Skeletal muscle cell (primary cell): ENCODE results near the gene RBMS3.
"Not testable (repeated sequence)": the region's sequence is repeated elsewhere in the genome, so short reads cannot be mapped to it uniquely, and the experiment has no call there.

Experiments used
- DNase-seq: peaks from one replicate; pipeline ENCODE4 v3.0.0-alpha.2; 2010; ENCODE audit warnings: low read depth
- H3K4me3 ChIP-seq: 2 replicates; pipeline ENCODE4 v1.5.1; 2011; ENCODE audit warnings: low read depth, mild to moderate bottlenecking, control low read depth, low read length, moderate library complexity

Gene RBMS3

DNA sequence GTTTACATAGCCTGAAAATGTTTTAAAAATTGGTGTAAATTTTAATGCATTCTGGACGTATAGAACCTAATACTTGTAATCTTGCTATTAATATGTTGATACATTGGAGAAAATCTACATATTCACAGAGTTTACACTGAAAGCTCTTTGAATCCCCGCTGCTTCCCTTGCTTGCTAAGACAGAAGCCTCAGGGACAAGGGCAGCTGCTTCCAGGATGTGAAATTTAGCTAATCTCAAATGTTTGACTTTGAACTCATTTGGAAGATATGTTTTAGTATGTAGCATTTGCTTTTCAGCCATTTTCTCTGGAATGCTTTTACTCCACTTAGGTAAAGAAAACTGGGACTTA, 172.0 kb downstream of the RBMS3 start:
- no peak overlapping the region for H3K4me3 ChIP-seq
- no peak for DNase-seq

- no peak for DNase-seq
- no peak overlapping the region for H3K4me3 ChIP-seq
Measured at GRCh38 chr3:29453284-29454001, 172.6 kb downstream of the RBMS3 start.

DNA sequence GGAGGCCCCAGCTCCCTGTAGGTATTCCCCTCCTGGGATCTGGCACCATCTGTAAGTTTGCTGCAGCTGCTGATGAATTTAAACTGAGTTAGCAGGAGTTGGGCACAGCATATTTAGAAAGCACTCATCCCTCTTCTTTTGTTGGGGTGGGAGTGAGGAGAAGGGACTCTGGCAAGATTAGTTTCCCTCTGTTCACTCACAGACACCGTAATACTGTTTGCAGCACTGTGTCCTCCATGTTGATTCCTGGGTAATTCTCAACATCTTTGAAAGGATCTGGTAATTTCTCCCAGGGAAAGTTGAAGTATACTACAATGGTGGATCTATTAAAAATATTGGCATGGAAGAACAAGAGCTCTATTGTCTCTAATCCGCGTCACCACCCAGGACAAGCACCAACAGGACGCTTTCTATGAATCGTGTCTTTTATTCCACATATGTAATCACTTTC, 173.3 kb downstream of the RBMS3 start:
- DNase-seq = no peak
- H3K4me3 ChIP-seq = no peak overlapping the region

DNA sequence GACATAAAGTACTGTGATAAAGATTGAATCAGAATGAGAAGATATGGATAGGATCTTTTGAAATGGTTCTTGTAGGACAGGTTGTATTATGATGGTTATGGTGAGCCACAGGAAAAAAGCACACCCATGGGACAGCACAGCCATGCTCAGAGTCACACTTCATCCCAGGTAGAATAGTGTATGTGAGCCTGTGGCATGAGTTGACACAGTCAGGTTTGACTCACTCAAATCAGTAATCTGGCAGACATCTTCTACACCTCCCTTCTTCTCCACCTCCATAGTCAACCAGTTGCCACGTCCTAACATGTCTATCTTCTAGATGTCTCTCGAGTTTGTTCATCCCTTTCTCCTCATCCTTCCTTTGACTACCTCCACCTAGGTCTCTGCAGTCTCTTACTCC, 176.0 kb downstream of the RBMS3 start:
- DNase-seq = no peak
- no peak overlapping the region for H3K4me3 ChIP-seq

GRCh38 chr3:29463304-29463703, 182.4 kb downstream of the RBMS3 start:
- H3K4me3 ChIP-seq = no peak overlapping the region
- DNase-seq = no peak

DNA sequence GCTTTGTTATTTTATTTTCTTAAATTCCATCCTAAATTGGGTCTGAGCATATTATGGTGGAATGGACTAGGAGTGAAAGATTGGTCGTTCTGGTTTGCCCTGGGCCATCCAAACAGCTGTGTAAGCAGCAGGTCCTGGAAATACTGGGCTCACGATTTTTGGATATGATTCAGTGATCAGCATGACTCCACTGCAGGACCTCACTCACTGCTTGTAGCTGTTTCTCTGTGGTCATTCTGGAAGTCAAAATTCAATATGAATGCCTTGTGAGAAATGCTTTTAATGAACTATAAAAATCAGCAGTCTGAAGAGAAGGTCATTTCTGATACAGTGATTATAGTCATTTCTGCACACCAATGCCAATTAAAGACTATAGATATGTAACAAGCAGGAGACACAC, 185.0 kb downstream of the RBMS3 start:
- no peak overlapping the region for H3K4me3 ChIP-seq
- DNase-seq = peak; percentile 30

DNA sequence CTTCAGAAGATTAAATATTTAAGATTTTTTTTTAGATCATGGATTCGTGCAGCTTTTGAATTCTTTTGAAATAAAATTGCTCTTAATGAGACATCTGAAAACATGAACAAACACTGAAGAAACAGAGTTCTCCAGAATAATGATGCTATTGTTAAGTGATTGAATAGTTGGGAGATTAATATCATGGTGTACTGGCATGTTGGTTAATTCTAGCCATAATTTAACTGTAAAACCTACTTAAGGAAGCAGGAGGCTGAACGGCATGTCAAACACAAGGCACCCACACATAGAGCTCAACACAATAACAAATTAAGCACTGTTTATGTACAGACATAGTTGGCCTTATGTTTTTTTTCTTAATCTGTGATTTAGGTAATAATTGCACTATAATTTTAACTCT, 185.6 kb downstream of the RBMS3 start:
- H3K4me3 ChIP-seq = no peak overlapping the region
- DNase-seq = no peak

DNA sequence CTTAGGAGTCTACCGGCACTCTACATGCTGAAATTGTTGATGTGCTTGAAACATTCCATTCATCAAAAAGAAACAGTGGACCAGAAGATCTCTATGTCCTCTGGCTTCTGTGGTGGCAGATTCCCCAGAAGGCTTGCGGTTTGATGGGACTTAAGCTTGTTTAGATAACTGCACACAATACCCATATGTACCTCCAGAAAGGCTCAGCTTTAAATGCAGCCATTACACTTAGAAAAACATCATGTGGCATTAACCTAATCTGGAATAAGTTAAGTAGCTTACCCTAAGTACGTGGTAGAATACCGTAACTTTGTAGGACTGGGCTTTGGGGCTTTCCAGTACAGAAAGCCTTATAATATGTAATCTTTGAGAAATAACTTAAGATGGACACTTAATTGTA, 187.3 kb downstream of the RBMS3 start:
- no peak overlapping the region for H3K4me3 ChIP-seq
- DNase-seq = no peak

- not testable (repeated sequence) for H3K4me3 ChIP-seq, DNase-seq
Measured at GRCh38 chr3:29473481-29474170, 192.8 kb downstream of the RBMS3 start.

GRCh38 chr3:29475305-29475840, 194.5 kb downstream of the RBMS3 start:
- no peak overlapping the region for H3K4me3 ChIP-seq
- DNase-seq = no peak

- no peak overlapping the region for H3K4me3 ChIP-seq
- DNase-seq = no peak
Measured at GRCh38 chr3:29475854-29476253, 195.0 kb downstream of the RBMS3 start.

DNA sequence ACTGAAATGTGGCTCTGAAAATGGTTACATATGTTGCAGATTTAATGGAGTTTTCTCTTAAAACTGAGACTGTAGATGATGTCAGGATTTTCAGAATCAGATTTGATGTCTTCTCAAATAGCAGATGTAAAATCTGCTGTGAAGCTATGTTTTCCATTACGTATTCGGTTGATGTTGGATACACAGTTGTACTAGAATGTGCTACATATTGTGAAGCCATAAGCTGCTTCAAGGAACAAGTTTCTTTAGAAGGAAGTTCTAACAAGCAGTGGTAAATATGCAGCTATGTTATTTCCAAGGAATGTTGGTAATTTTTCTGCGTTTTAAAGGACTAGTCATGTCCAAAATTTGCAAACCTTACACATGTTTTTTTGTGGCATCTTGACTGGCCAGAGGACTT, 197.7 kb downstream of the RBMS3 start:
- H3K4me3 ChIP-seq = no peak overlapping the region
- no peak for DNase-seq

DNA sequence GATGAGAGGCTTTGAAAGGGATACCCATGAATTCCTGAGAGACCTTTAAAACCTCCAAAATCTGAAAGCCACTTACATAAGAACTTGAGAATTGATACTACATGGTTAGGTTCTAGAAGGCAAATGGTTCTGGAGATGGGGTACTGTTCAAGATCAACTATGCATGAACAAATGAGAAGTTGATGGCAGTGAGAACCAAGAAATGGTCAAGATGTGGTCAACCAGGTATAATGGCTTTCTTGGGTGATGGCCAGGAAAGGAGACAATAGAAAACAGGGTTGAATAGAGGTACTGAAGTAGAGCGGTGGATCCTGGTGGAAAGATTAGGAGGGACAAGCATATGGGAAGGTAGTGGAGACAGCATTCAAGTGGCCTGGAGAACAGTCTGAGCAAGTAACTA, 200.4 kb downstream of the RBMS3 start:
- no peak for DNase-seq
- H3K4me3 ChIP-seq = no peak overlapping the region

DNA sequence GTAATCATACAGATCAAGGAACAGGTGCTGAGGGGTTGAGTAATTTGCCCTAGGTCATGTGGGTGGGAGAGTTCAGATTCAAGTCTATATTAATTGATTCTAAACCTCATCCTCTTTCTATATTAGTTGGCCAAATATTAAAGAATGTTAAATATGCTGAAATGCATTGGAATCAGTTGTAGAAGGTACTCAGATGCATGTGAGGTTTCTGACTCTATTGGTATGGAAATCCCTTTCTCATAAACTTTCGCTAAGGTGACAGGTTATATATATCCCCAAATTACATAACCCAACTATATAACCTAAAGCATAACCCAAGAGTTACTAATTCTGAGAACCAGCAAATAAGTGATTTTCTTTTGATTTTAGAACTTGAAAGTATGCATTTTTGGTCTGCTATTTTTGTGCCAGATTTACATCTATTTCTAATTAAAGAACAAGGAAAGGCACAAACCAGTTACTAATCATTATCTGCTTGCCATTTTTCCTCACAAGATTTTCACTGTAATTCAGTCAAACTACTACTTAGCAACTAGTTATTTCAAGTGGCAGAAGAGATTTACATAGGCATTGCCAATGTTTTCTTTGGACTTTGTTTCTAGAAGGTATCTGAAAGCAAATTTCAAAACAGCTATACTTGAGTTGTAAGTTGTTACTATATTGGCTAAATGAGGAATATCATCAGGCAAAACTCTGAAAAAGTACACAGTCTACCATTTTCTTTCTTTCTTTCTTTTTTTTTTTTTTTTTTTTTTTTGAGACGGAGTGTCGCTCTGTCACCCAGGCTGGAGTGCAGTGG, 201.3 kb downstream of the RBMS3 start:
- no peak for DNase-seq
- H3K4me3 ChIP-seq = no peak overlapping the region

- no peak for DNase-seq
- H3K4me3 ChIP-seq = no peak overlapping the region
Measured at GRCh38 chr3:29484633-29485032, 203.8 kb downstream of the RBMS3 start.

- no peak for DNase-seq
- no peak overlapping the region for H3K4me3 ChIP-seq
Measured at GRCh38 chr3:29486096-29486495, 205.2 kb downstream of the RBMS3 start.

DNA sequence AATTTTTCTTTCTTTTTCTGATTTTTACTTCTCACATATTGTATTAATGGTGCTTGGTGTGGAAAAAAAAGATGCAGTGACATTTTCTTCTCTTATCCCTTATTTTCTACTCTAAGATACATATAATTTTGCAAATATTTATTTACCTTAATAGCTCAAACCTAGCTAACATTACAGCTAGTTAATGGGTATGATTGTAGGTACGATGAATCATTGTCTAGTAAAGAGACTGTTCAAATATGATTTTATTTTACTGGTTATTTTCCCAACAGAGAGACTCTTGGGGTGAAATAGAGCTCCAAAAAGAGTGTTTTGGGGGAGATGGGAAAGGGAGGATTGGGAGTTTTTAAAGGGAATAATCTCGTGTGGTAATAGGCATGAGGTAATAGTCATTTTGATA, 206.0 kb downstream of the RBMS3 start:
- H3K4me3 ChIP-seq = no peak overlapping the region
- DNase-seq = no peak

- DNase-seq = no peak
- H3K4me3 ChIP-seq = no peak overlapping the region
Measured at GRCh38 chr3:29488922-29489321, 208.1 kb downstream of the RBMS3 start.

DNA sequence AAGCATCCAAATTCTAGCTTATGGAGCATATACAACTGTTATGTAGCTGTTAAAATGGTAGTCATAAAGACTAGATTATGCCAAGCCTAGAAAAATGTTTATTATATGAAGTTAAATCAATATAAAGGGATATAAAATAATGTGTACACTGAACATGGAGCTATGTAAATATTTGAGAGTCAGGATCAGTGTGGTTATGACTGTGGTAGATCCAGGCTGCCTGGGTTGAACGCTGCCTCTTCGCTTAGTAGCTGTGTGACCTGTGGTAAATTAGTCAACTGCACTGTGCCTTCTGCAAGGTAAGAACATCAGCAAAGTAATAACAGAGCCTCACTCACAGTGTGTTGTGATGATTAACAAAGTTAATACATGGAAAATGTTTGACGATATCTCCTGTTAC, 212.2 kb downstream of the RBMS3 start:
- H3K4me3 ChIP-seq = no peak overlapping the region
- DNase-seq = no peak

DNA sequence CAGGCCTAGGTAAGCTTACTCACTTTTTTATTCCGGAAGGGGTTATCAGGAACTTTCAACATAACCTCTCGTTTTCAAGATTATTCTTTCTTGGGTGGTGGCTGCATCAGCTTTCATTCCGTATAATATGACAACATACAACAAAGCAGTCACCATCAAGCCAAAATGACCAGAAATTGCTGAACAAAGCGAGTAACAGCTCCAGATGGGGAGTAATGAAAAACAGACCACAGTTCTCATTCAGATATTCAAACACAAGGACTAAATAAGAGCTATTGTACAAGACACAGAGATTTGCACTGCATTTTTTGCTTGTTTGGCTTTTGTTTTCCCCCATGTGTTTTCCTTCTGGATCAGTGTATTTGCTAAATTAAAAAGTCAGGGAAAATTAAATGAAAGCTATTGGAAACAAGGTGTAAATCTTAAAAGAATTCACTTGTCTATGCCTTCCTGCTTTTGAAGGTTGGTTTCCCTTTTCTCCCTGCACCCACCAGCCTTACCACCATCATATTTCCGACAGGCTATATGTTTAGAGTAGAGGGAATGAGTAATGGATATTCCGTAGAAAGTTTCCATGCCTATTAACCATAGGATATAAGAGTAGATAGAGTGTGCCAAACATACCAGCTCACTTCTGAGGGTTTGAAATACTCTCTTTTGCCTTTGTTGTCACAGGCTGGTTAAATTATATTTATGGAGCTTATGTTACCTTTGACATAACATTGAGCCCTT, 213.6 kb downstream of the RBMS3 start:
- no peak for DNase-seq
- no peak overlapping the region for H3K4me3 ChIP-seq
